NCI-H345 (cell line): ENCODE data around the gene TBX10.
A peak's percentile ranks its signal among the peaks of the same experiment; 100 is the strongest.
"Not testable (repeated sequence)": the region's sequence is repeated elsewhere in the genome, so short reads cannot be mapped to it uniquely, and the experiment has no call there.

Experiments used
- DNase-seq: peaks from one replicate; lab custom pipeline; 2025; lab: John Stamatoyannopoulos, UW

TBX10 gene

GRCh38 chr11:67615728-67616430 lies 23.7 kb downstream of the TBX10 start:
- DNase-seq: no peak

DNA sequence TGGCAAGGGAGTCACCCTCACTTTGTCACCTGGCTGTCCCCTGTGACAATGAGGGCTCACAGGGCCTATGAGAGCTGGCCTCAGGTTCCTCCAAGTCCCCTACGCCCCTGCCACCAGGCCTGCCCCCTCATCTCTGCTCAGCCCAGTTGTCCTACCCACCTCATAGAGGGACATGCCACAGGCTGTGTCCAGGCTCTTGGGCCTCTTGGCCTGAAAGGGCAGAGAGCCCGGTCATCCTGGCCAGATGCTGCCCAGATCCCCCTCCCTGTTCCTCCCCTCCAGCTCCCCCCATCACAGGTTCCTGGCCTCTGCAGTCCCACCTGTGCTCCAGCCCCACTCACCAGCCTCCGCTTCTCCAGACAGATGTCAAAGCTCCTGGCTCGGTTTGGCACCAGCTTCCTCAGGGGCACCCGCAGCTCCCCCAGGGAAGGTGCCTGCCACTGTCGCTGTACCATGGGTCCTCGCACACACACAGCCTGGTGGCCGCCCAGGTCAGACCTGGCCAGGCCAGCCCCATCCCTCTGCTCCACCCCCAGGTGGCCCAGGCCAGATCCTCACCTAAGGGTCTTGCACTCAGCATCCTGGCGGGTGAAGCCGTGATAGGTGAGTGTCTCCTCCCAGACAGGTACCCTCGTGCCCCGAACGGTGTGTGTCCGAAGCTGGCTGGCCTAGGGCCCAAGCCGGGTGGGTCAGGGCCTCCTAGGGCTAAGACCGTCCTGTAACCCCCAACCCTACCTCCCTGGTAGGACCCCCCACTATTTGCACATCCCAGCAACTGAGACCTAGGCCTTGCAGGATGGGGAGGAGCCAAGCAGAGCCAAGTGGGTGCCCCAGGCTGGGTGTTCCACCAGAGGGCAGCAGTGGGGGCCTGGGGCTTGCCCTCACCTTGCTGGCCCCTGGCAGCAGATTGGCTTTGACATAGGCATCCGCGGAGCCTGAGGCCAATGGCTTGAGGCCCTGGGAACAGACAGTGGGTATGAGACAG lies 24.5 kb downstream of the TBX10 start:
- no peak for DNase-seq

DNA sequence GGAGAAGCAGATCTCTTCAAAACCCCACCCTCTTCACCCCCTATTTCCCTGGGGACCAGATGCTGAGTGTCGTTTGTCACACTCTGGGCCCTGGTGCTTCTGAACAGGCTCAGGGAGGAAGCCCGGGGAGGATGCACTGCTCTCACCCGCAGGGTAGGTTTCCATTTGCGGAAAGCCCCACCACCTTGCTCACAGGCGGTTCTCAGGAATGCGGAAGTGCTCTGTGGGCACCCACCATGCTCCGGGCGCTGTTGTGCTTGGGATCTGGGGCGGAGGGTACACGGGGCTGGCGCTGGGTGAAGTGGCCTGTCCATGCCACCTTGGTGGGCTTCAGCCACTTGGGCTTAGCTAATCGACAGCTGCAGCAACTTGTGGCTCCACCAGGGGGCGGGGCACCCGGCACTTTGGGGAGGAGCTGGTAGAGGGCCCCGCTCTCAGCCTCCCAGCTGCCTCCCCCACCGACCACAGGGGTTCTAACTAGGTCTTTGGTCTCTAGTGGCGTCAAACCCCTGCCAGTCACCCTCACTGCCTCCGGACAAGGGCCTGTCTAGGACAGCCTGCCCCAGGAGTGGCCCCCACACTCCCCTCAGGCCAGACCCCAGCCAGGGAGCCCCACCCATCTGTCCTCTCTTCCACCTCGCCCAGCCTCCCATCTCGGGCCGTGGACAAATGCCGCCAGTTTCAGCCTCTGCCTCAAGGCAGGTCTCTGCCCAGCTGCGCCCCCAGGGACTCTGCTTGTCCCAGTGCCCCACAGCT lies 25.4 kb downstream of the TBX10 start:
- peak; percentile 24 for DNase-seq

GRCh38 chr11:67613313-67613959 lies 26.1 kb downstream of the TBX10 start:
- DNase-seq: no peak

DNA sequence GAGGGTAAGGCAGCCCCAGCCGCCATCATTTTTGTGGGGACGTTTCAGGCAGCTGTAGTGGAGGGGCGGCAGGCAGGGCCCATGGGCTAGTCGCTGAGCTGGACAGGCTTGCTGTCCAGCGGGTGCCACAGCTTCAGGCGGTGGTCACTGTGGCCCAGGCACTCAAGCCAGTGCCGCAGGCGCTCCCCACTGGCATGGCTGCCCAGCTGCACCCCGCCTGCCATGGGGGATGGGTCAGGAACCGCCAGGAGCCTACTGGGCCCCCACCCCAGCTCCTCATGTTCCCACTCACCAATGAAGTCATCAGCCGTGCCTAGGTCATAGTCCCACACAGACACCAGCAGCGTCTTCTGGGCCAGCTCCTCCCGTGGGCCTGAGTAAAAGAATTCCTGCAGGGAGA lies 26.8 kb downstream of the TBX10 start:
- DNase-seq: no peak

DNA sequence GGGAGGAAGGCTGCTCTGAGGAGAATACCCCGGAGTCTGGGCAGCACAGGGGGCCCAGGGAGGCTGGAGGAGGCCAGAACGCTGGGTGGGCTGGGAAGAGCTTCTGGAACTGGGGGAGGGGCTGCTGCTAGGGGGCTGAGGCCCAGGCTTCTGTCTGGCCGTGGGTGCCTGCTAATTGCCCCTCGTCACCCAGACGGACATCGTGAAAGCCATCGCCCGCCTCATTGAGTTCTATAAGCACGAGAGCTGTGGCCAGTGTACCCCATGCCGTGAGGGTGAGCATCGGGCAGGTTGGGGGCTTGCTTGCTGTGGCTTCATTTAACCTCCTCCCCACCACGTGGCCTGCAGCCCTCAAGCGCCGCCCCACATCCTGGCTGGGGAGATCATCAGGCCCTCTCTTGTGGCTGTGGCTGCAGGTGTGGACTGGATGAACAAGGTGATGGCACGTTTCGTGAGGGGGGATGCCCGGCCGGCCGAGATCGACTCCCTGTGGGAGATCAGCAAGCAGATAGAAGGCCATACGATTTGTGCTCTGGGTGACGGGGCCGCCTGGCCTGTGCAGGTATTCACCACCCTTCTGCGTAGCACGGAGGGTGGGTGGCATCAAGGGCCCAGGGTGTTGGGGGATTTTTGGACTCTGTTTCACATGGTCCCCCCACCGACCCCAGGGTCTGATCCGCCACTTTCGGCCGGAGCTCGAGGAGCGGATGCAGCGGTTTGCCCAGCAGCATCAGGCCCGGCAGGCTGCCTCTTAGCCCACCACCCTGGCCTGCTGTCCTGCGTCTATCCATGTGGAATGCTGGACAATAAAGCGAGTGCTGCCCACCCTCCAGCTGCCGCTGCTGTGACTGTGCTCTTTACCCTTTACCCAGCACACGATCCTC lies 27.6 kb downstream of the TBX10 start:
- DNase-seq: no peak

DNA sequence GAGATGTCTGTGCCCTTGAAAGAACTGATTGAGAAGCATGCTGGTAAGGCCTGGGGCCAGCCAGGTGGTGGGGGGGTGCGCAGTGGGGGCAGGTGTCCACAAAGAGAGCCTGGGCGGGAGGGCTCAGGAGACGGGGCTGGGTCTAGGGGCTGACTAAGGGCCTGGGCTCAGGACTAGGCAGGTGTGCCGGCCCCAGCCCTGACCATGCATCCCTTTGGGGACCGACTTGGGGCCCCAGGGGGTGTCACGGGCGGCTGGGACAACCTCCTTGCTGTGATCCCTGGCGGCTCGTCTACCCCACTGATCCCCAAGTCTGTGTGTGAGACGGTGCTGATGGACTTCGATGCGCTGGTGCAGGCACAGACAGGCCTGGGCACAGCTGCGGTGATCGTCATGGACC lies 28.4 kb downstream of the TBX10 start:
- no peak for DNase-seq

GRCh38 chr11:67610302-67610868 lies 29.2 kb downstream of the TBX10 start:
- DNase-seq: no peak

GRCh38 chr11:67609316-67609715 lies 30.2 kb downstream of the TBX10 start:
- no peak for DNase-seq

GRCh38 chr11:67608486-67608885 lies 31.1 kb downstream of the TBX10 start:
- no peak for DNase-seq

DNA sequence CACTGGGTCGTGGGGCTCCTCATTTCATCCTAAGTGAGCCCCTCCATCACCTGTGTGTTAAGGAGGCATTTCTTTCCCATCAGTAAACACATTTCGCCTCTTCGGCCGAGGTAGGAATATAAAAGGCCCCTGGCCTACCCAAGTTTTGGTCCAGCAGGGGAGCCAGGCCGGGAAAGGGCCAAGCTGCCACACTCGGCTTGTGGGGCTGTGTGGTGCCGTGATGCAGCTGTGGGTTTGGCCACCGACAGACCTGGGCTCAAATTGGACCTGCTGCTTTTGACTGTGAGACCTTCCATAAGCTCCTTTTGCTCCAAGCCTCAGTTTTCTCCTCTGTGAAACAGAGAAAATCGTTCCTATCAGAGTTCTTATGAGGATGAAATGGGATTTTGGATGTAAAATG lies 32.1 kb downstream of the TBX10 start:
- no peak for DNase-seq

- peak; percentile 97 for DNase-seq
Measured at GRCh38 chr11:67606492-67607295, 32.9 kb downstream of the TBX10 start, which contains the start of gene NDUFV1. NDUFV1 (plus strand) TSS chr11:67606936; CDS start chr11:67607005, 69 bp downstream.

DNA sequence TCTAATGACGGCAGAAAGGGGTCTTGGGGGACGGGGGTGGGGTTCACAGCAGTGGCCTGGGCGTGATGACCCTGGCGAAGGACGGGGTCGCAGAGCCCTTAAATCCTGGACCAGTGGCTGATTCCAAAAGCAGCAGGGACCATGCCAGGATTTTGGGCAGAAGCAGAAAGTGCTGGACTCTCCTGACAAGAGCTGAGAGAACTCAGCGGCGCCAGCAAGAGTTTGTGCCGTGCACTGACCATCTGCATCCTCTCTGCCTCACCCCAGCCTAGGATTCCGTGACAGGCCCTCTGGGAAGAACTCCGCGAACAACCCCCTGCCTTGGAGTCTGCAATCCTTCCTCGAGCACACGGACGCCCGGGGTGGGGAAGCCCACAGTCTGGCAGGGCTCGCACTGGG lies 33.5 kb downstream of the TBX10 start:
- no peak for DNase-seq

DNA sequence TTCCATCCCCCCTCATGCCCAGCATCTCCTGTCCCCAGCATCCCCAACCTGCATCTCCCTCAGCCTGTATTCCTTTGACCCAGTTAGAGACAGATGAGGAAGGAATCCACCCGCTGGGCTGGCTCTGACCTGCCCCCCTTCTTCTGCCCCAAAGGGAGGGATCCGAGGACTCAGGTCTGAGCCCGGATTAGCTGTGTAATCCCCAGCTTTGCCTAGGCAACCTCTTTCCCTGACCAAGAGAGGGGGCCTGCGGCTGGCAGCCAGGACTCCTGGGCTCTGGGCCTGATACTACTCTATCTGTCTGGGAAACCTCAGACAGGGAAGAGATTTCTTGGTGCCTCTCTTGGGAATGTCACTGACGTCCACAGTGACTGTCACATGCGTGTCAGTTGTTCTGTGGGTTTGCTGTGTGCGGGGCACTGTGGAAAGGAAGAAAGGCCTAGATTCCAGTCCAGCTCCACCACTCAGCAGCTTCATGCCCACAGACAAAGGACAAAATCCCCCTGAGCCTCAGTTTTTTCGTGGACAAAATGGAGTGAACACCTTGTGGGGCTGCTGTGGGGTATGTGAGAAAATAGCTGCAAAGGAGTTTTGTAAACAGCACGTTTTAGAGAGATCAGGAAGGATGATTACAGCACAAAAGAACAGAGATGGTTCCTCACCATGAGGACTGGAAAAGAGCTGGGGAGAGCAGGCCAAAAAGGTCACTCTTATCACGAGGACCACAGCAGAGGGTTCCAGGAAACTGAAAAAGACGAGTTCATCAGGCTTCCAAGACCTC lies 34.1 kb downstream of the TBX10 start:
- DNase-seq: no peak

DNA sequence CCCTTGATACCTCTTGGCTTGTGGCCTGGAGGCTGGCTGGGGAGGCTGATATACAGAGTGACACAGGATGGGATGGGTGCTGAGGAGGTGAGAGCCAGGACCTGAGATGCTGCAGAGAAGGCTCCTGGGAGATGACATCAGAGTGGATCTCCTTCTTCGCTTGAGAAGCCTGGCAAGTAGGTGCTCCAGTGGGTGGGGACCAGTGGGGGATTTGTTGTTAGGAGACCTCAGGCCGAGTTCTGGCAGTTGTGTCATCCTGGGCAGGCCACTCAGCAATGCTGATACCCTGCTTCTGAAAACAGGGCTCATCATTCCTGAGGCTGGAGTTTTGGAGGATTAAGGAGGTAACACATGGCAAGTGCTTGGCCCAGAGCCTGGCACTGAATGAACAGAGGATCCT lies 34.7 kb downstream of the TBX10 start:
- no peak for DNase-seq

- DNase-seq: not testable (repeated sequence)
Measured at GRCh38 chr11:67604119-67604518, 35.4 kb downstream of the TBX10 start.

DNA sequence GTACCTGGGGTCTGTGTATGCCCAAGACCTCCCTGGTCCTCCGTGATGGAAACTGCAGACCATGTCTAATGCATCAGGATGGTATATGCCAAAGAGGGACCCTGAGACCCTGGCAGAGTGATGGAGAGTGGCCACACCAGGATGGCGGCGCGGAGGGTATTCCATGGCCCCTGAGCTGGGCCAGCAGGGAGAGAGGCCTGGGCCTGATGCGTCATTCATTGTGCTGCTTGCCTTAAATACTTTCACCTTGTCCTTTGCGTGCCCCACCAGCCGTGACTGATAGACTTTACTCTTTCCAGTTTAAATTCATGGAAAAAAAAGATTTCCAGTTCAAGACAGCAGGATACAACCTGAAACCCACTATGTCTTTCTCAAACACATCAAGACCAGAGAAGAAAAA lies 38.5 kb downstream of the TBX10 start:
- no peak for DNase-seq

GRCh38 chr11:67600324-67601029 lies 39.1 kb downstream of the TBX10 start:
- no peak for DNase-seq
